Raji (cell line): ENCODE measurements around the gene MED29.

Source experiments
- POLR2A ChIP-seq: IDR thresholded peaks from 2 replicates; pipeline ENCODE4 v1.6.1; 2011; ENCODE audit warnings: low read depth, low read length, control low read depth; ENCODE audit not compliant: insufficient read depth

MED29 gene

GRCh38 chr19:39402346-39403300, 11.4 kb downstream of the MED29 start:
- peak; percentile 71 for TF ChIP-seq POLR2A

DNA sequence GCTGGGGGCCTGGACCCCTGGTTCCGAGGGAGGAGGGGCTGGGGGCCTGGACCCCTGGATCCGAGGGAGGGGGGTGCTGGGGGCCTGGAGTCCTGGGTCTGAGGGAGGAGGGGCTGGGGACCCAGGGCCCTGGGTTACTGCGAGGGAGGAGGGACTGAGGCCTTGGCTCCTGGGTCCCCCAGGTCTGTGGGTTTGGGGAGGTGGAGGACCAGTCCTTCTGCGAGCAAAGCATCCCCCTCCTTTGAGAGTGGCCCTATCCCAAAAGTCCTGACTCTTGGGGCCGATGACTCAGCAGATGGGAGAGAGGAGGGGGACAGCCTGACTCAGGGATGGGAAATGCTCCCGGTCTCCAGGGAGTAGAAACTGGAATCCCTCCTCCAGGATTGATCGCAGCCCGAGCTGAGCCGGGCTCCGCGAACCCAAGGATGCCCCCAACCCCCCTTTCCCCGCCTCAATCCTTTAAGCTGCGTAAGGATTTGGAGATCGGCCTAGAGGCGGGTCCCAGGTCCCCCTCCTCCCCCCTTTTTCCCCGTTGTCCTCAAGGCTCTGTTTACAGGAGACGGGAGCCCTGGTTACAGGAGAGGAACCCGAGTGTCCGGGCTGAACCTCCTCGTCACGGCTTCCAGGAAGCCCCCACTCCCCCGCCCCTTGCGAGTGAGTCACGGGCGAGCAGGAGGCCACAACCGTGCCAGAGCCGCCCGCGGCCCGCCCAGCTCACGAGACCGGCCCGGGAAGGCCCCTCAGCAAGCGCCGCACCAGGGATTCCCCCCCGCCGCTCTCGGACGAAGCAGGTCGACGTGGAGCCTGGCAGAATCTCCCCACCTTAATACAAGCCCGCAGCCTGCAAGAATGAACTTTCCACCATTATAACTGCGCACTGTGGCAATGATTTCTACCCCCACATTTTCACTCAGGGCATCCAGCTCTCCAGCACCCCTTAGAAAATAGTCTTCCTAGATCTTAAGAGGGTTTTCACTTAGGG, 12.4 kb downstream of the MED29 start:
- no peak for TF ChIP-seq POLR2A

GRCh38 chr19:39405261-39405957, 14.2 kb downstream of the MED29 start:
- no peak for TF ChIP-seq POLR2A

GRCh38 chr19:39405958-39406655, 14.9 kb downstream of the MED29 start:
- no peak for TF ChIP-seq POLR2A

DNA sequence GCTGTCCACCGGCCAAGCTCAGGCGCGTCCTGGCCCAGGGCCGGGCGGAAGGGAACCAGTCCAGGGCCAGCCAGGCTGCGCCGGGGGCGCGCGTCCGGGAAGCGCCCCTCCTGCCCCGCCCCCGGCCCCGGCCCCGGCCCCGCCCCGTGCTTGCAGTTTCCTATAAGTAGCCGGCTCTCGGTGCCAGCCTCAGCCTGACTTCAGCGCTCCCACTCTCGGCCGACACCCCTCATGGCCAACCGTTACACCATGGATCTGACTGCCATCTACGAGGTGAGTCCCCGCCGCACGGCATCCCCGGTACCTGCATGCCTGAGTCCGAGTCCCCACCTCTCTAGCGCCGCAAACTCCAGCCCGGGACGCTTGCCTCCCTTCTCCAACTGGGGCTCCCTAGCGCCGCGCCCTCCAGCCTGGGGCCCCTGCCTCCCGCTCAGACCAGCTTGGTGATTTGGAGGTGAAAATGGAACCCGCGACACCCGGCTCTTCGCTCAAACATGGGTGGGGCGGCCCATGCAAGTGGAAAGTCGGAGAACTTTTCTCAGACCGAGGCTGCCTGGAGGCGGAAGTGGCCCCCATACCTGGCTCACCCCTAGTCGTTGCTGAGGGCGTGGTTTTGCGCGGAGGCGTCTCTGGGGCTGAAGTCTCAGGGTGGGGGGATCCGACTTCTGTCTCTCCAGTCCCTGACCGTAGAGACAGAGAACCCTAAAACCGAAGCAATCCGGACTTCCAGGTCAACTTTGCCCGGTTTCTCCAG, 15.7 kb downstream of the MED29 start, which contains the start of gene ZFP36:
TSS of gene ZFP36 (plus strand) at position 192 of the 754 bp plus-strand sequence. CDS start at position 250, 58 bp downstream.
- peak; percentile 100 for TF ChIP-seq POLR2A

- no peak for TF ChIP-seq POLR2A
Measured at GRCh38 chr19:39407410-39407659, 16.2 kb downstream of the MED29 start.

DNA sequence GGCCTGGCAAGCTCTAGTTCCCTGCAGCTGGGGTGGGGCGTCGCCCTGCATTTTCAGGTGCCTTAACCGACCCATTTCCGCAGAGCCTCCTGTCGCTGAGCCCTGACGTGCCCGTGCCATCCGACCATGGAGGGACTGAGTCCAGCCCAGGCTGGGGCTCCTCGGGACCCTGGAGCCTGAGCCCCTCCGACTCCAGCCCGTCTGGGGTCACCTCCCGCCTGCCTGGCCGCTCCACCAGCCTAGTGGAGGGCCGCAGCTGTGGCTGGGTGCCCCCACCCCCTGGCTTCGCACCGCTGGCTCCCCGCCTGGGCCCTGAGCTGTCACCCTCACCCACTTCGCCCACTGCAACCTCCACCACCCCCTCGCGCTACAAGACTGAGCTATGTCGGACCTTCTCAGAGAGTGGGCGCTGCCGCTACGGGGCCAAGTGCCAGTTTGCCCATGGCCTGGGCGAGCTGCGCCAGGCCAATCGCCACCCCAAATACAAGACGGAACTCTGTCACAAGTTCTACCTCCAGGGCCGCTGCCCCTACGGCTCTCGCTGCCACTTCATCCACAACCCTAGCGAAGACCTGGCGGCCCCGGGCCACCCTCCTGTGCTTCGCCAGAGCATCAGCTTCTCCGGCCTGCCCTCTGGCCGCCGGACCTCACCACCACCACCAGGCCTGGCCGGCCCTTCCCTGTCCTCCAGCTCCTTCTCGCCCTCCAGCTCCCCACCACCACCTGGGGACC, 16.6 kb downstream of the MED29 start:
- TF ChIP-seq POLR2A, result no peak

DNA sequence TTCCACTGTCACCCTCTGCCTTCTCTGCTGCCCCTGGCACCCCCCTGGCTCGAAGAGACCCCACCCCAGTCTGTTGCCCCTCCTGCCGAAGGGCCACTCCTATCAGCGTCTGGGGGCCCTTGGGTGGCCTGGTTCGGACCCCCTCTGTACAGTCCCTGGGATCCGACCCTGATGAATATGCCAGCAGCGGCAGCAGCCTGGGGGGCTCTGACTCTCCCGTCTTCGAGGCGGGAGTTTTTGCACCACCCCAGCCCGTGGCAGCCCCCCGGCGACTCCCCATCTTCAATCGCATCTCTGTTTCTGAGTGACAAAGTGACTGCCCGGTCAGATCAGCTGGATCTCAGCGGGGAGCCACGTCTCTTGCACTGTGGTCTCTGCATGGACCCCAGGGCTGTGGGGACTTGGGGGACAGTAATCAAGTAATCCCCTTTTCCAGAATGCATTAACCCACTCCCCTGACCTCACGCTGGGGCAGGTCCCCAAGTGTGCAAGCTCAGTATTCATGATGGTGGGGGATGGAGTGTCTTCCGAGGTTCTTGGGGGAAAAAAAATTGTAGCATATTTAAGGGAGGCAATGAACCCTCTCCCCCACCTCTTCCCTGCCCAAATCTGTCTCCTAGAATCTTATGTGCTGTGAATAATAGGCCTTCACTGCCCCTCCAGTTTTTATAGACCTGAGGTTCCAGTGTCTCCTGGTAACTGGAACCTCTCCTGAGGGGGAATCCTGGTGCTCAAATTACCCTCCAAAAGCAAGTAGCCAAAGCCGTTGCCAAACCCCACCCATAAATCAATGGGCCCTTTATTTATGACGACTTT, 17.4 kb downstream of the MED29 start:
- TF ChIP-seq POLR2A, result no peak

GRCh38 chr19:39409208-39410016, 18.2 kb downstream of the MED29 start:
- TF ChIP-seq POLR2A, result peak; percentile 76

GRCh38 chr19:39410017-39410830, 19.0 kb downstream of the MED29 start:
- TF ChIP-seq POLR2A, result peak; percentile 55

- TF ChIP-seq POLR2A, result no peak
Measured at GRCh38 chr19:39410831-39411080, 19.6 kb downstream of the MED29 start.
